HPDE6-E6E7 (cell line): Measurements from ENCODE around the gene CCR9.
"Not testable (repeated sequence)": the region's sequence is repeated elsewhere in the genome, so short reads cannot be mapped to it uniquely, and the experiment has no call there.

Experiments used
- DNase-seq: peaks from one replicate; pipeline ENCODE4 v3.0.0; 2011; ENCODE audit warnings: missing footprints; ENCODE audit errors: extremely low spot score

Gene CCR9

GRCh38 chr3:45885979-45886705 is at the start of gene CCR9:
Gene CCR9, plus strand, starts transcription at chr3:45886543. Its CDS starts 8,391 bp downstream, at chr3:45894934.
- no peak for DNase-seq

- no peak for DNase-seq
These were observed 47.9 kb upstream of the CCR9 start for GRCh38 chr3:45838466-45838865.

GRCh38 chr3:45841420-45841756 is 45.0 kb upstream of the CCR9 start:
- no peak for DNase-seq

GRCh38 chr3:45841757-45842491 is 44.4 kb upstream of the CCR9 start, which contains the start of gene LZTFL1:
Gene LZTFL1, minus strand, starts transcription at chr3:45842119. Its CDS starts 128 bp downstream, at chr3:45841991.
- DNase-seq, result peak; percentile 56

GRCh38 chr3:45842851-45843625 is 43.3 kb upstream of the CCR9 start:
- DNase-seq, result no peak

GRCh38 chr3:45844616-45845015 is 41.7 kb upstream of the CCR9 start:
- DNase-seq, result no peak

GRCh38 chr3:45848392-45848791 is 38.0 kb upstream of the CCR9 start:
- no peak for DNase-seq

GRCh38 chr3:45852828-45853227 is 33.5 kb upstream of the CCR9 start:
- DNase-seq, result no peak

- DNase-seq, result not testable (repeated sequence)
These were observed 30.0 kb upstream of the CCR9 start for GRCh38 chr3:45856323-45856722.

GRCh38 chr3:45857024-45857423 is 29.3 kb upstream of the CCR9 start:
- not testable (repeated sequence) for DNase-seq

- DNase-seq, result no peak
These were observed 27.4 kb upstream of the CCR9 start for GRCh38 chr3:45858809-45859543.

- no peak for DNase-seq
These were observed 25.9 kb upstream of the CCR9 start for GRCh38 chr3:45860481-45860880.

- no peak for DNase-seq
These were observed 25.2 kb upstream of the CCR9 start for GRCh38 chr3:45861043-45861719.

GRCh38 chr3:45864760-45865519 is 21.4 kb upstream of the CCR9 start:
- DNase-seq, result no peak

- no peak for DNase-seq
These were observed 20.8 kb upstream of the CCR9 start for GRCh38 chr3:45865563-45865962.

- no peak for DNase-seq
These were observed 18.1 kb upstream of the CCR9 start for GRCh38 chr3:45868213-45868612.

GRCh38 chr3:45868650-45869049 is 17.7 kb upstream of the CCR9 start:
- no peak for DNase-seq

- DNase-seq, result no peak
These were observed 16.7 kb upstream of the CCR9 start for GRCh38 chr3:45869638-45870037.

- no peak for DNase-seq
These were observed 16.2 kb upstream of the CCR9 start for GRCh38 chr3:45870099-45870498.

GRCh38 chr3:45871780-45872179 is 14.6 kb upstream of the CCR9 start:
- DNase-seq, result no peak
